ENCODE data around the gene CACNA1E. TPM values are rescaled to one million over a fixed set of nuclear protein-coding genes. Genes with fewer than 3 reads are reported as not detected.

The CACNA1E gene
- total RNA-seq, 1 experiment from 2014 or later: 0.46 TPM

GRCh38 chr1:181588631-181589030 lies 105.3 kb downstream of the CACNA1E start:
- Histone ChIP-seq H4K8ac (replicated peaks; ENCODE audit: insufficient read length, low read depth, low read length) (no peak overlapping the region), H4K5ac (ENCODE audit: insufficient read length, low read depth, low read length) (no peak overlapping the region), H2AFZ (ENCODE audit: low read length) (no peak overlapping the region), H2BK5ac (ENCODE audit: insufficient read length, low read length) (no peak overlapping the region), H3K4me1 (ENCODE audit: insufficient read depth, low read length) (no peaks in the 10 kb centered on the region; the same call in 1 of the 2 replicates), H2AK5ac (ENCODE audit: insufficient read length, low read length) (no peak overlapping the region), H4K91ac (ENCODE audit: insufficient read length, low read depth, low read length) (no peak overlapping the region), H2BK120ac (ENCODE audit: low read depth, low read length, poor library complexity, severe bottlenecking) (no peak overlapping the region), H3K4ac (ENCODE audit: low read depth, low read length) (no peak overlapping the region), H3K79me2 (ENCODE audit: insufficient read depth, low read length) (no peaks in the 10 kb centered on the region), H3K23me2 (ENCODE audit: insufficient read length, low read depth, low read length, poor library complexity, severe bottlenecking) (no peaks in the 10 kb centered on the region), H3K23ac (ENCODE audit: insufficient read length, low read depth, low read length) (no peak overlapping the region), H3K27ac (ENCODE audit: insufficient read length, low read depth, low read length) (no peak overlapping the region), H2BK12ac (ENCODE audit: insufficient read length, low read depth, low read length) (no peak overlapping the region), H3K79me1 (ENCODE audit: insufficient read depth, low read depth, low read length, poor library complexity, severe bottlenecking) (no peaks in the 10 kb centered on the region), H3K14ac (ENCODE audit: insufficient read depth, low read length) (no peak overlapping the region), H2BK20ac (ENCODE audit: low read depth, low read length, poor library complexity, severe bottlenecking) (no peak overlapping the region), H3K9ac (ENCODE audit: extremely low read depth, insufficient read length, low read length) (no peak overlapping the region), H3K4me2 (ENCODE audit: insufficient read depth, insufficient read length, low read length) (no peak overlapping the region), H3K18ac (ENCODE audit: insufficient read length, low read depth, low read length) (no peak overlapping the region), H3K9me3 (ENCODE audit: control insufficient read depth, low read depth, low read length) (no peaks in the 10 kb centered on the region), H3T11ph (ENCODE audit: low read length) (no peak overlapping the region), H3K56ac (ENCODE audit: insufficient read length, low read depth, low read length) (no peak overlapping the region), H4K20me1 (ENCODE audit: control insufficient read depth, insufficient read depth, insufficient read length) (no peaks in the 10 kb centered on the region), H2BK15ac (ENCODE audit: low read depth, low read length) (no peak overlapping the region), H3K27me3 (ENCODE audit: insufficient read depth, low read length) (no peaks in the 10 kb centered on the region)
- peak overlapping the region in 1 of 3 experiments; percentile 52; a peak in 1 of 7 replicates for H3K27ac Mint-ChIP-seq
- no peaks in the 10 kb centered on the region; the same call in 1 of the 2 replicates for H3K27me3 Mint-ChIP-seq (ENCODE audit: low read depth)
- no peaks in the 10 kb centered on the region for H3K36me3 Mint-ChIP-seq (ENCODE audit: insufficient read depth in 1 of 3, low read depth in 3 of 3)
- peaks cover 25 to 32% of the 10 kb centered on the region in 2 experiments for H3K4me1 Mint-ChIP-seq
- H3K4me3 Mint-ChIP-seq: no peak overlapping the region
- H3K9me3 Mint-ChIP-seq: no peaks in the 10 kb centered on the region; a peak in 1 of 5 replicates
- no peak for DNase-seq
- TF ChIP-seq, protein P1, sequence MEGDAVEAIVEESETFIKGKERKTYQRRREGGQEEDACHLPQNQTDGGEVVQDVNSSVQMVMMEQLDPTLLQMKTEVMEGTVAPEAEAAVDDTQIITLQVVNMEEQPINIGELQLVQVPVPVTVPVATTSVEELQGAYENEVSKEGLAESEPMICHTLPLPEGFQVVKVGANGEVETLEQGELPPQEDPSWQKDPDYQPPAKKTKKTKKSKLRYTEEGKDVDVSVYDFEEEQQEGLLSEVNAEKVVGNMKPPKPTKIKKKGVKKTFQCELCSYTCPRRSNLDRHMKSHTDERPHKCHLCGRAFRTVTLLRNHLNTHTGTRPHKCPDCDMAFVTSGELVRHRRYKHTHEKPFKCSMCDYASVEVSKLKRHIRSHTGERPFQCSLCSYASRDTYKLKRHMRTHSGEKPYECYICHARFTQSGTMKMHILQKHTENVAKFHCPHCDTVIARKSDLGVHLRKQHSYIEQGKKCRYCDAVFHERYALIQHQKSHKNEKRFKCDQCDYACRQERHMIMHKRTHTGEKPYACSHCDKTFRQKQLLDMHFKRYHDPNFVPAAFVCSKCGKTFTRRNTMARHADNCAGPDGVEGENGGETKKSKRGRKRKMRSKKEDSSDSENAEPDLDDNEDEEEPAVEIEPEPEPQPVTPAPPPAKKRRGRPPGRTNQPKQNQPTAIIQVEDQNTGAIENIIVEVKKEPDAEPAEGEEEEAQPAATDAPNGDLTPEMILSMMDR (conservative IDR thresholded peaks at IDR 0.05): no peak
- no CpG with 5 or more reads among the region's 4 CpGs for WGBS (ENCODE audit: extremely low coverage, insufficient read length, low lambda C conversion rate)
